Thymus (tissue), 11 donors: ENCODE results near the gene PDE2A. TPM values are rescaled to one million over a fixed set of nuclear protein-coding genes. Genes with fewer than 3 reads are reported as not detected.

ENCODE experiments used
- DNase-seq, 9 donors: peaks; one replicate each; pipeline ENCODE4 v3.0.0-alpha.2; 2013; ENCODE audit warnings: low spot score in 9 of 9, low read depth in 6 of 9, missing footprints in 1 of 9
- H3K27ac ChIP-seq, 2 donors: one replicate each; pipeline ENCODE4 v1.5.1; 2013; ENCODE audit warnings: control low read depth in 1 of 2, low read depth in 1 of 2, low read length in 1 of 2, mild to moderate bottlenecking in 1 of 2, moderate library complexity in 1 of 2
- H3K27me3 ChIP-seq, 2 donors: one replicate each; pipeline ENCODE4 v1.5.1; 2013; ENCODE audit warnings: low read length in 1 of 2; ENCODE audit not compliant: control insufficient read depth in 2 of 2, insufficient read depth in 1 of 2
- H3K36me3 ChIP-seq, 2 donors: one replicate each; pipeline ENCODE4 v1.5.1; 2013; ENCODE audit warnings: low read length in 1 of 2, mild to moderate bottlenecking in 1 of 2, moderate library complexity in 1 of 2; ENCODE audit not compliant: control insufficient read depth in 2 of 2, insufficient read depth in 2 of 2
- H3K4me1 ChIP-seq, 2 donors: one replicate each; pipeline ENCODE4 v1.5.1; 2013; ENCODE audit warnings: low read length in 2 of 2; ENCODE audit not compliant: control insufficient read depth in 2 of 2, insufficient read depth in 2 of 2
- H3K4me3 ChIP-seq, 2 donors: one replicate each; pipeline ENCODE4 v1.5.1; 2013; ENCODE audit warnings: low read length in 2 of 2, control low read depth in 1 of 2, mild to moderate bottlenecking in 1 of 2
- H3K9me3 ChIP-seq, 2 donors: one replicate each; pipeline ENCODE4 v1.5.1; 2013; ENCODE audit warnings: low read length in 1 of 2, mild to moderate bottlenecking in 1 of 2; ENCODE audit not compliant: control insufficient read depth in 2 of 2, insufficient read depth in 1 of 2
- WGBS: extraction: QIAGEN DNeasy Blood & Tissue Kit; methylation state at CpG from one replicate; pipeline ENCODE4 v1.1.7; 2013; 5-methylcytosine and 5-hydroxymethylcytosine counted together
- polyA plus RNA-seq: library from polyadenylated mRNA; stranded (reverse); fragments of 200-250 nt; gene quantifications from one replicate; pipeline ENCODE4 v1.2.3, GENCODE V29; 2013
- total RNA-seq: library from RNA; stranded (reverse); fragments of 120-200 nt; gene quantifications from one replicate; pipeline ENCODE4 v1.2.4, GENCODE V29; 2013
- donor health status: healthy.

PDE2A gene
- total and polyA plus RNA-seq, 2 donors = 1.1 to 16.9 TPM

- DNase-seq = no peak
- Histone ChIP-seq H3K4me1 (peaks cover 24 to 46% of the 10 kb centered on the region in 2 donors), H3K27ac (no peak overlapping the region), H3K27me3 (no peaks in the 10 kb centered on the region), H3K9me3 (no peaks in the 10 kb centered on the region), H3K36me3 (peaks cover 24 to 42% of the 10 kb centered on the region in 2 donors), H3K4me3 (no peak overlapping the region)
- 87% methylated on average over 2 of the region's 2 CpGs for WGBS
These were observed 44.9 kb upstream of the PDE2A start for GRCh38 chr11:72719144-72719543.

GRCh38 chr11:72718101-72718501, 43.9 kb upstream of the PDE2A start:
- no peak overlapping the region for H3K4me3 ChIP-seq
- 93% methylated on average over 9 of the region's 9 CpGs for WGBS
- H3K4me1 ChIP-seq = peaks cover 24 to 46% of the 10 kb centered on the region in 2 donors

GRCh38 chr11:72716788-72717435, 42.7 kb upstream of the PDE2A start:
- Histone ChIP-seq H3K4me3 (no peak overlapping the region), H3K27ac (no peak overlapping the region), H3K36me3 (peaks cover 38 to 50% of the 10 kb centered on the region in 2 donors), H3K27me3 (no peaks in the 10 kb centered on the region), H3K4me1 (peaks cover 19 to 38% of the 10 kb centered on the region in 2 donors), H3K9me3 (peaks cover 0 to 1% of the 10 kb centered on the region in 2 donors)
- no peak for DNase-seq
- WGBS = 97% methylated on average over 14 of the region's 14 CpGs

More at GRCh38 chr11:72718101-72718501, 43.9 kb upstream of the PDE2A start:
- Histone ChIP-seq H3K9me3 (no peaks in the 10 kb centered on the region), H3K27me3 (no peaks in the 10 kb centered on the region), H3K36me3 (peaks cover 30 to 41% of the 10 kb centered on the region in 2 donors), H3K27ac (no peak overlapping the region)
- DNase-seq = no peak

- WGBS = 91% methylated on average over 7 of the region's 7 CpGs
- Histone ChIP-seq H3K4me1 (peaks cover 19 to 32% of the 10 kb centered on the region in 2 donors), H3K9me3 (peaks cover 0 to 1% of the 10 kb centered on the region in 2 donors), H3K4me3 (no peak overlapping the region), H3K36me3 (peaks cover 43 to 56% of the 10 kb centered on the region in 2 donors), H3K27me3 (no peaks in the 10 kb centered on the region), H3K27ac (no peak overlapping the region)
- no peak for DNase-seq
These were observed 42.1 kb upstream of the PDE2A start for GRCh38 chr11:72716290-72716689.

GRCh38 chr11:72712841-72713240, 38.6 kb upstream of the PDE2A start:
- Histone ChIP-seq H3K4me1 (peaks cover 0 to 5% of the 10 kb centered on the region in 2 donors), H3K36me3 (peaks cover 64 to 77% of the 10 kb centered on the region in 2 donors), H3K9me3 (peaks cover 0 to 1% of the 10 kb centered on the region in 2 donors), H3K27me3 (no peaks in the 10 kb centered on the region), H3K4me3 (no peak overlapping the region), H3K27ac (no peak overlapping the region)
- WGBS = 95% methylated on average over 10 of the region's 10 CpGs
- no peak for DNase-seq

- Histone ChIP-seq H3K36me3 (peaks cover 66 to 77% of the 10 kb centered on the region in 2 donors), H3K27ac (no peak overlapping the region), H3K9me3 (peaks cover 0 to 1% of the 10 kb centered on the region in 2 donors), H3K4me1 (peaks cover 0 to 5% of the 10 kb centered on the region in 2 donors), H3K27me3 (no peaks in the 10 kb centered on the region), H3K4me3 (no peak overlapping the region)
- DNase-seq = no peak
- 95% methylated on average over 26 of the region's 26 CpGs for WGBS
These were observed 38.0 kb upstream of the PDE2A start for GRCh38 chr11:72712168-72712751.

GRCh38 chr11:72711141-72711540, 36.9 kb upstream of the PDE2A start:
- H3K36me3 ChIP-seq = peaks cover 70 to 80% of the 10 kb centered on the region in 2 donors
- H3K27ac ChIP-seq = no peak overlapping the region
- no peaks in the 10 kb centered on the region for H3K27me3 ChIP-seq
- no peaks in the 10 kb centered on the region for H3K4me1 ChIP-seq
- no peak for DNase-seq
- H3K9me3 ChIP-seq = peaks cover 0 to 1% of the 10 kb centered on the region in 2 donors
- WGBS = 98% methylated on average over 9 of the region's 9 CpGs
- H3K4me3 ChIP-seq = no peak overlapping the region

- WGBS = 97% methylated on average over 11 of the region's 11 CpGs
- DNase-seq = no peak
- no peak overlapping the region for H3K4me3 ChIP-seq
- peaks cover 0 to 1% of the 10 kb centered on the region in 2 donors for H3K9me3 ChIP-seq
- no peak overlapping the region for H3K27ac ChIP-seq
- H3K4me1 ChIP-seq = no peaks in the 10 kb centered on the region
- H3K36me3 ChIP-seq = peaks cover 78 to 88% of the 10 kb centered on the region in 2 donors
- H3K27me3 ChIP-seq = no peaks in the 10 kb centered on the region
These were observed 36.1 kb upstream of the PDE2A start for GRCh38 chr11:72710278-72710677.

- Histone ChIP-seq H3K4me1 (no peaks in the 10 kb centered on the region), H3K36me3 (peaks cover 83 to 88% of the 10 kb centered on the region in 2 donors), H3K27ac (no peak overlapping the region), H3K4me3 (no peak overlapping the region), H3K9me3 (peaks cover 0 to 1% of the 10 kb centered on the region in 2 donors), H3K27me3 (no peaks in the 10 kb centered on the region)
- WGBS = 99% methylated on average over 20 of the region's 20 CpGs
- no peak for DNase-seq
These were observed 35.4 kb upstream of the PDE2A start for GRCh38 chr11:72709478-72710238.
